Limb (tissue), 2 donors: ENCODE data around the gene DTX1.

Experiments
- DNase-seq, 2 donors: peaks; one replicate each; pipeline ENCODE4 v3.0.0-alpha.2; 2016; ENCODE audit errors: extremely low spot score in 2 of 2

Gene DTX1

DNA sequence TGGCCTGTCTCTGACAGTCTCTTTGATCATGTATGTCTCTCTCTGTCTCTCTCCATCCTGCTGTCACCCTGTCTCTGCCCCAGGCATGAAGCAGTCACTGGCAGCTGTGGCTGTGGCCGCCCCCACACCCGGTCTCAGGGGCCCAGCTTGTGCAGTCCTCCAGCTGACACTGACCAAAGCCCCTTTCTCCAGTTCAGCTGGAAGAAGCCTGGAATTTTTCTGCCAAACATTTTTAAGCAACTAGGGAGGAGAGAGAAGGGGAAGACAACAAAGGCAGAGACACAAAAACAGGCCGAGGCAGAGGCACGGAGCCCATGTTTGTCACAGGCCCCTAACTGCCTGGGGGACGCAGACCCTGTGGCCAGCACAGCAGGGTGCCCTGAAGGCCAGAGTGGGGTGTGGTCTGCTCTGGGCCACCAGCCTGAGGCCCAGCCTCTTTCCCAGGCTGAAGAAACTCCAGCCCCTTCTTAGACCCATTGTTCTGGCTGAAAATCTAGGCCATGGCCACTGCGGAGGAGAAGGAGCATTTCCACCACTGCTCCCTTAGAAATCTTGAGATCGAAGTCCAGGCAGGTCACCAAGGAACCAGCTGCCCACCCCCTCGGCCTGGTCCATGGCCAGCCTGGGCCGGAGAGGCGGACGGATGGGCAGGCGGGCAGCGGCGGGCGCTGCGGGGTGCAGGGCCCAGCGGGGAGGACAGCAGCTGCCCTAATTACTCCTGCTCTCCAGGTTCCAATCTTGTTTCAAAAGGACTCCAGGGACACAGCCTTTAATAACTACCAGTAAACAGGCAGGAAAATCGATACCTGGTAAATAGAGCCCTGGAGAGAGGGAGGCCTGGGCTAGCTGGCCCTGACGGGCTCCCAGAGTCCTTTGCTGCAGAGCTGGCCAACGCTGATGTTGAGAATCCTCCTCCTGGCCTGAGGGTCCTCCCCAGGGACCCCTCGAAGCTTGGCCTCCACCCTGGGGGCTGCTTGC is 14.9 kb downstream of the DTX1 start:
- no peak for DNase-seq

DNA sequence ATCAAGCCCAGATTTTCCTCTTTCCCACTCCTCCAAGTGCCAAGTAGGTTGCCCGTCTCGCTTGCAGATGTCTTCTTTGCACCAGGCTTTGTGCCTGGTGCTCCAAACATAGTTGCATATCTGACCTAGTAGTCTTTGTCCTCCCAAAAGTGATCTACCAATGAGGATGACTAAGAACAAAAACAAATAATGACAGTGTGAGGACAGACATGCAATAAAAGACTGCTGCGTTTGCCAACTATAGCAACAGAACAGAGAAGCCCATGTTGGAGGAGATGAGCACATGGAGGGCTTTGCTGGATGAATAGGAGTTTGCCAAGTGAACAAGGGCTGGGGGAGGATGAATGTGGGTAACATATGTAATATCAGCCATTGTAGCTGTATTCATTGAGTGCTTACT is 15.6 kb downstream of the DTX1 start:
- DNase-seq, result no peak

DNA sequence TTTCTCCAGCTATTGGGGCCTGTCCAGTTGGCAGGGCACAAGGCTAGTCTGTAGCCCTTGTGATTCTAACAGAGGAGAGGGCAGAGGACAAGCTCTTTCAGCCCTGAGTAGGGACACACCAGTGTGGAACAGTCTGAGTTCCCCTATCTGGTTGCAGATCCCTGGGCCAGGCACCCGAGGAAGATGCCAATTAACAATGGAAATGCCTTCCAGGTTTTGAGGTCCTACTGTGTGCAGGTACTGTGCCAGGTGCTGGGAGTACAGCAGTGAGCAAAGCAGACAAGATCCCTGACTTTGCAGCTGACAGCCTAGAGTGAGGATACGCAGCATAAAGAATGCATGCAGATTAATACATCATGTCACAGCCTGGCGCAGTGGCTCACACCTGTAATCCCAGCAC is 17.1 kb downstream of the DTX1 start:
- DNase-seq, result no peak

DNA sequence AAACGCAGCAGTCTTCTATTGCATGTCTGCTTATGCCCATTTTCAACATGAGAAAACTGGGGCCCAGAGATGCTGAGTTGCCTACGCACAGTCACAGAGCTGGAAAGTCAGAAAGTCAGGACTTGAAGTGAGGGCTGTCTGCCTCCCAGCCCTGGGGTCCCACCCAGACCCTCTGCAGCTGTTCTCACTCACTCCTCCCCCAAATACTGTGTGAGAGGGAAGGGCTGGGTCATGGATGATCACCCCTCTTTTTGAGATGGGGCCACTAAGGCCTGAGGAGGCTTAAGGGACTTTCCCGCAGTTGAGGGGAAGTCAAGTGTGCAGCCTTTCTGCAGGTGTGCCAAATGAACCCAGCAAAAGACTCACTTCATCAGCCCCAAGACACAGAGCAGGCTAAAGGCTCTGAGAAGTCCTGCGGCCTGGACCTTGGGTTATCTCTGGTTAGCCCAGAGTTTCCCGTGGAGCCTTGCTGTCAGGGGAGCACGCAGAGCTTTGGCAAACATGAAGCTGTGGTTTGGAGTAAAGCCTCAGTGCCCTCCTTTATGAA is 18.7 kb downstream of the DTX1 start:
- DNase-seq, result no peak

DNA sequence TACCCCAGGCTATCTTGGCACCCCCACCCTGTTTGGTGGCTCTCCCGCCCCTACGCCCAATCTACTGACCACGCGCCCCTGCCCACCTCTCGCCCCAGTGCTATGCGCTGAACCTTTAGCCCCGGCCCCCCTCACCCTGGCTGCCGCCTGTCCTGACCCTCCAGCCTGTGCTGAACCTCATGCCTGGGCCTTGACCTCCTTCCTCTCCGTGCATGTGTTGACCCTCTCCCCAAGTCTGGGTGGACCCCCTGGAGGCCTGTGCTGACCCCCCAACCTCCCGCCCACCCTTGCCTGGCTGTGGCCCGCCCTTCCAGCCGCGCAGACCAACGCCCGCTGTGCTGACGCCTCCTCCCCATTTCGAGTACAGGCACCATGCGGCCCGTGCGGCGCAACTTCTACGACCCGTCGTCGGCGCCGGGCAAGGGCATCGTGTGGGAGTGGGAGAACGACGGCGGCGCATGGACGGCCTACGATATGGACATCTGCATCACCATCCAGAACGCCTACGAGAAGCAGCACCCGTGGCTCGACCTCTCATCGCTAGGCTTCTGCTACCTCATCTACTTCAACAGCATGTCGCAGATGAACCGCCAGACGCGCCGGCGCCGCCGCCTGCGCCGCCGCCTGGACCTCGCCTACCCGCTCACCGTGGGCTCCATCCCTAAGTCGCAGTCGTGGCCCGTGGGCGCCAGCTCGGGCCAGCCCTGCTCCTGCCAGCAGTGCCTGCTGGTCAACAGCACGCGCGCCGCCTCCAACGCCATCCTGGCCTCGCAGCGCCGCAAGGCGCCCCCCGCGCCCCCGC is 20.7 kb downstream of the DTX1 start:
- no peak for DNase-seq

DNA sequence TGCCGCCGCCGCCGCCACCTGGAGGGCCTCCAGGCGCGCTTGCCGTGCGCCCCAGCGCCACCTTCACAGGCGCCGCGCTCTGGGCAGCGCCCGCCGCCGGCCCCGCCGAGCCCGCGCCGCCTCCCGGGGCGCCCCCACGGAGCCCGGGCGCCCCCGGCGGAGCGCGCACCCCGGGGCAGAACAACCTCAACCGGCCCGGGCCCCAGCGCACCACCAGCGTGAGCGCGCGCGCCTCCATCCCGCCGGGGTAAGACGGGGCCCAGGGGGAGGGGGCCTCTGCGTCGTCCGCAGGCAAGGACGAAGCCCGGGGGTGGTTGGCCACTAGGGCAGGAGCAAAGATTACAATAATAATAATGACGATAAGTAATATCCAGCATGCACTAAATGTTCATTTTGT is 21.3 kb downstream of the DTX1 start:
- no peak for DNase-seq

DNA sequence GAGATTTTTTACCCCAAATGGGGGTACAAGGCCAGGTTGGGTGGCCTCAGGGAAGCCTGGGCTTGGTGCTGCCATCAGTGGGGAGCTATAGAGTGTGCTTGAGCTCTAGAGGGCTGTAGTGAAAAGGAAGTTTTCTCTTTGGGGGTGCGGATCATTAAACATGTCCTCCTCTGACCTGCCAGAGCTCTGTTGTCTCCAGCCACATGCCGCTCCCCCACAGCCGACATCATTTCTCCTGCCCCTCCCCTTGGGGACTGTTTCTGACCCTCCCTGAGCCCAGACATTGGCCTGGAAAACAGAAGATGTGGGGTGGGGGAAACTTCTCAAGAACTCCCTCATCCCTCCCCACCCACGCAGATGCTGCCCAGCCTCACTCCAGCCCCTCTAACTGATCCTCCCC is 25.3 kb downstream of the DTX1 start:
- no peak for DNase-seq

DNA sequence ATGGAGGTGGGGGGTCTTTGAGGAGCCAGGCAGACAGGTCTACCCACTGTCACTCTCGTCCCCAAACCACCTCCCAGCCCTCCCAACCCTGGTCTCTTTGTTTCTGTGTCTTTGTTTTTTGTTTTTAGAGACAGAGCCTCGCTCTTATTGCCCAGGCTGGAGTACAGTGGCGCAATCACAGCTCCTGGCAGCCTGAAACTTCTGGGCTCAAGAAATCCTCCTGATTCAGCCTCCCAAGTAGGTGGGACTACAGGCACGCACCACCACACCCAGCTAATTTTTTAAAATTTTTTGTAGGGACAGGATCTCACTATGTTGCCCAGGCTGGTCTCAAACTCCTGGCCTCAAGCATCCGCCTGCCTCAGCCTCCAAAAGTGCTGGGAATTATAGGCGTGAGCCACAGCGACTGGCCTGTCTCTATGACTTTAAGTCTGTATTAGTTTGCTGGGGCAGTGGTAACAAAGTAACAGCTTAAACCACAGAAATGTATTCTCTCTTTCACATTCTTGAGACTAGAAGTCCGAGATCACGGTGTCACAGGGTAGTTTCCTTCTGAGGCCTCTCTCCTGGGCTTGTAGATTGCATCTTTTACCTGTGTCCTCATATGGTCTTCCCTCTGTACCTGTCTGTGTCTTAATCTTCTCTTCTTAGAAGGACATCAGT is 26.1 kb downstream of the DTX1 start:
- DNase-seq, result no peak

DNA sequence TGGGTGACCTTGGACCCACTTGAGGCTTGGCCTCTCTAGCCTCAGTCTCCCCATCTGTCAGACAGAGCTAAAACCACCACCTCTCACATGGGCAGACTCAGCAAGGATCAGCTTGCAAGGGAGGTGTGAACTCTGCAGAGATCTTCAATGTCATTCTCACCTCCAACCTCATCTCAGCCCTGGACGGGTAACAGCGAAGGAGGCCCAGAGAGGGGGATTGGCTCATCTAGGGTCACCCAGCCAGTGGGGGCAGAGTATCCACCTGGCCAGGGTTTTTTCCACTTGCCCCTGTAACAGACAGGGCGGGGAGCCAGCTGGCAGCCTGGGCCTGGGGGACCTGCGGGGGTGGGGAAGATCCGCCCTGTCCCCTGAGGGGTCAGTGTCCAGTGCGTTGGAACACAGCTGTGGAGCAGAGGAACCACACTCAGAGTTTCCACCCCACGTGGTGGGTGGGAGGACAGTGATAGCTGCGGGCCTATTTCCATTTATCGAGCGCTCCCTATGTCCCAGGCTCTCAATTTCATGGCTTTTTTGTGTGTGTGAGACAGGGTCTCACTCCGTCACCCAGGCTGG is 27.4 kb downstream of the DTX1 start:
- DNase-seq, result no peak

DNA sequence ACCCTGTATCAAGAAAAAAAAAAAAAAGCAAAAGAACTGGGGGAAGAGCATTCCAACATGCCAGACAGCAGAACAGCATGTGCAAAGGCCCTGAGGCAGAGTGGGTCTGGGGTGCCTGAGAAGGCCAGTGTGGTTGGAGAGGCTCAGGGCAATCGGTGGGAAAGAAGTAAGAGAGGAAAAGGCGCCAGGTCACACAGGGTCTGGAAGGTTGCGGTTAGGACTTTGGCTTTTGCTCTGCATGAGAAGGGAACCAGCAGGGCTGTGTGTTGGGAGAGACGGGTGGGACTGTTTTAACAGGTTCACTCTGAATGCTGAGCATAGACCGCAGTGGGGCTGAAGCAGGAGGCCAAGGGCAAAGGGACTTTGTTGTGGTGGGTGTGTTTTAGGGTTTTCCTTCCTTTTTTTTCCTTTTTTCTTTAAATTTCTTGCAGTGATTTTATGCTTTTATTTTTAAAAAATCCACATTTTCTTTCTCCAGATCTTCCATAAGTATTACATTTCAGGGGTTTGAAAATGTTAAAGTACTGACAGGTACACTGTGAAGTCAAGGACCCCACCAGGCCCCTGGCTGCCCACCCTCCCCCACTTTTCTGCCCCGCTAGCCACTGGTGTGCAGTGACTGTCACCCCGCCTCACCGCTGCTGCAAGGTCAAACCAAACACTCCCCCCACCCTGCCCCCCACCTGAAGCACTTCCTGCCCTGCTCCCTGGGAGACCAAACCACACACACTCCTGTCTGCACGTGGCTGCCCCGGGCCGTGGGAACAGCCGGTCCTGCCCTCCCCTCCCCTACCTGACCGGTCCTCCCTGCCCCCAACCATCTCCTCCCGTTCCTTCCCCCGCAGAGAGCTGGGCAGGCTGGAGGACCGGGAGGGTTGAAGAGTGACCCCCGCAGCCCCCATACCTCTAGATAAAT is 30.0 kb downstream of the DTX1 start:
- no peak for DNase-seq

DNA sequence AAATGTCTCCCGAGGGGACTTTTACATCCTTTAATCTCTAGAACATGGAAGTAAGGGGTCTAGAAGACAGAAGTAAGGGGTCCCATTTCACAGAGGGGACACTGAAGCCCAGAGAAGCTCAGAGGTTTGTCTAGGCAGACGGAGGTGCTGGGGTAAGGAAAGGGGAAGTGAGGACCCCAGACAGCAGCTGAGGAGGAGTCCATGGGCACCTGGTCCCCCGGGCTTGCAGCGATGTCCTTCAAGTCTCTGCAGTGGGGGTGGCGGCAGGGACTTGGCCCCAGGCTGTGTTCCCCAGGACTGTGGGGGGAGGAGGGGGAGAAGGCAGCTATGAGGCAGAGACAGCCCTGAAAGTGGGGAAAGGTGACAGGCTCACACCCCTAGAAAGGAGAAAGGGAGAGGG is 30.7 kb downstream of the DTX1 start:
- no peak for DNase-seq

DNA sequence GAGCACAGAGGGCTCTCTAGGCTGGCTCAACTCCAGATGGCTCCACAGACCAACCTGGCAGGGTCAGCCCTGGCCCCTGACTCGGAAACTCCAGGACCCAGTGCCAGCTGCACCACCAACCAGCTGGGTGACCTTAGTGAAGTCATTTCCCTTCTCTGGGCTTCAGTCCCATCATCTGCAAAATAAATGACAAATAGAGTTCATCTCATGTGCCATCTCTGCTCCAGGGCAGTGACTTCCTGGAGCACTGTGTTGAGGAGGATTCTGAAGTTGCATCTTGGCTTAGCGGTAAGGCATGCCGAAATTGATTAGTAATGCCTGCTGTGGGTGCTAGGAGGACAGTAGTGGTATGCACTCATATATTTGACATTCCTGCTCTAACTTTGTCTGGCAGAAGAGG is 31.5 kb downstream of the DTX1 start:
- DNase-seq, result no peak

DNA sequence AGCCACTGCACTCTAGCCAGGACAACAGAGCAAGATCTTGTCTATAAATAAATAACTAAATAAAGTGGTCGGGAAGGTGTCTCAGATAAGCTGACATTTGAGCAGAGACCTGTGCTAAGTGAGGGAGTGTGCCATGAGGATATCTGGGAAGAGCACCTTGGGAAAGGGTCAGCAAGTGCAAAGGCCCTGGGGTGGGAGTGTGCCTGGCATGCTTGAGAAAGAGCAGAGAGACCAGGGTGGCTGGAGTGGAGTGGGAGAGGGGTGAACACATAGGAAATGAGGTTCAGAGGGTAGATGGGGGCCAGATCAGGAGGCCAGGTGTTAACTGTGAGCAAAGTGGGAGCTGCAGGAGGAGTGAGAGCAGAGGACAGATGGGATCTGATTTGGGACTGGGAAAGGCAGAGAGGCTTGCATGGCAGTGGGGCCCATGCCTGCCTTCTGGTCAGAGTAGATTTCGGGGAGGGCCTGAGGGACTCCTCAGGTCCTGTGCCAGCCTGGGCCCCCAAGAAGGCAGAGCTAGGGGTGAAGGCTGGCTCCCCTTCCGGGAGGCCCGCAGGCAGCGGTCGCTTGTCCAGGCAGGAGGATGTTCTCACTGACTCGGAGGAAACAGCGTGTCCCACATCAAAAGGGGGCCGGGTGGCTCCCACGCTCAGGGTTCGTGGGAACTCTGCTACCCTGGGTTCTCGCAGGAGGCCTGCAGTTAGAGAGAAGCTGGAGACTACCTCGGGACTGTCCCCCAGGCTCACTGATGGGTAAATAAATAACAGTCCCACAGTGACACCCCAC is 32.6 kb downstream of the DTX1 start:
- DNase-seq, result no peak

DNA sequence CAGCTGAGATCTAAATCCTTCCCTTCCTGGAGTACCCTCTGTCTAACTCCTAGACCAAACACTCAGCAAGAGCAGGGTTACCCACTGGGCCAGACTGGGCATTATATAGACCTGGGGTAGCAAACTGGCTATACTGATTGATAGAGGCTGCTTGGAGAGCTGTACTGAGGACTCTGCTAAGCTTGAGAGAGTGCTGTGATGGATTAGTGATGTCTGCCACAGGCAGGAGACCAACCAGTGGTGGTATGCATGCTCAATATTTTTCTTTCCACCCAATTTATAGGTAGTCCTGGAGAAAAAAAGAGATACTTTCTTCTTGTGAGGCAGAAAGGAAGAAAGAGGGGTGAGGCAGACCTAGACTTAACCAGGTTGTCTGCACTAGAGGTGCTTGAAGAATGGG is 33.3 kb downstream of the DTX1 start:
- no peak for DNase-seq

DNA sequence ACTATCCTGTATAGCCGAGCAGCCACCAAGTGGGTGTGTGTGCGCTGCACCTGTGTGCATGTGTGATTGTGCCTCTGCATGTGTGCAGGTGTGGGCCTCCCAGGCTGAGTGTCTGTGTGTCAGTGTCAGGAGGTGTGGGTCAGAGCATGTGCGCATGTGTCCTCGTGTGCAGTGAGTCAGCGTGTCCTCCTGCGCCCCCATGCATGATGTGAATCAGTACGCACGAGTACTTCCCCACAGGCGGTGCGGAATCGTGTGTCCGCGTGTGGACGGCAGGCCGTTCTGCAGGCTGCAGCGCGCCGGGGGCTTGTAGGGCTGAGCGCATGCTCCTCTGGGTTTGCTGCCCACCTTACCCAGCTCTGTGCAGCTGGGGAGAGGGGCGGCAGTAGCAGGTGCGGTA is 34.2 kb downstream of the DTX1 start:
- no peak for DNase-seq

DNA sequence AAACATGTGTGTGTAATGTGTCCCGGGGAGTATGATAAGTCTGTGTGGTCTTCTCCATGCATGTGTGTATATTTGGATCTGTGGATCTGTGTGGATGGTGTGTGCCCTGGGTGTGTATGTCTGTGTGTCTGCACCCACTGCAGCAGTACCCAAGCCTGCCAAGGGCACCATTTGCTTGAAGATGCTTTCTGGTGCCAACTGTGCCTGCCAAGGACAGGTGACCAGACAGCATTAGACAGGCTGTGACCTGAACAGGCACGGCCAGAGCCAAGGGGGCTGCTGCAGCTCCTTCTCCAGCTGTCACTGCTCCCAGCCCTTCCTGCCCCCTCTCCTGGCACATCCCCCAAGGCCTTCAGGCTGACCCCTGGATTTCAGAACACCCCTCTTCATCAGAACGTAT is 35.0 kb downstream of the DTX1 start:
- DNase-seq, result no peak

DNA sequence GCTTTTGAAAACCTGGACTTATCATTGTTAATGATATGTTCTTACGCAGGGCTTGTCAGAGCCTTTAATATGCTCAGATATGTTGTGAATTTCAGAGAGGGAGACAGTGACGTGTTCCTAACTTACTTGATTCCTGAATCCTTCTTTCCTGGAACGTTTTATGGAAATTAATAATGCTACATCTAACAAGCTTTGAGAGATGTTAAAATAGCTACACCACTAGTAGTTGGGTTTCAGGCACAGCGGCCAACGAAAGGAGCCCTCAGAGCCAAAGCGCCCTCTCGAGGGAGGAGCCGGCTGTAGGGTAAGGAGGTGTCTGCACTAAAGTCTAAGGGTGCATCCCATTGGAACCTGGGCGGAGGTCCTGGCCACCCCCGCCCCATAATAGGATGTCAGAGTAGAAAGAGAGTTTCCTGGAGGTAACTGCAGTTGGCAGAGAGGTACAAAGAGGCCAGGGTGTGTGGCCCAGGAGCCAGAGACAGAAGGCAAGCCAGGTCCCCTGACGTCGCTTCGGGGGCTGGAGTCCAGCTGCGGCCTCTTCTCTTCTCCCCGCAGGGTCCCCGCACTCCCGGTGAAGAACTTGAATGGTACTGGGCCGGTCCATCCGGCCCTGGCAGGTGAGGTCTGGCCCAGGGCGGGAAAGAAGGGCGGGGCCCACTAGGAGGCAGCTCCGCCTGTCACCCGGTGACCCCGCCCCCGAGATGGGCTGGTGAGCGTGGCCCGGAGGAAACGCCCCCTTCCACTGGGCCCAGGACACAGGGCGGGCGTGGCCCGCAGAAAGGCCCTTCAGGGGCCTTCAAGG is 36.3 kb downstream of the DTX1 start:
- DNase-seq, result peak in 1 of 2 donors; percentile 10

DNA sequence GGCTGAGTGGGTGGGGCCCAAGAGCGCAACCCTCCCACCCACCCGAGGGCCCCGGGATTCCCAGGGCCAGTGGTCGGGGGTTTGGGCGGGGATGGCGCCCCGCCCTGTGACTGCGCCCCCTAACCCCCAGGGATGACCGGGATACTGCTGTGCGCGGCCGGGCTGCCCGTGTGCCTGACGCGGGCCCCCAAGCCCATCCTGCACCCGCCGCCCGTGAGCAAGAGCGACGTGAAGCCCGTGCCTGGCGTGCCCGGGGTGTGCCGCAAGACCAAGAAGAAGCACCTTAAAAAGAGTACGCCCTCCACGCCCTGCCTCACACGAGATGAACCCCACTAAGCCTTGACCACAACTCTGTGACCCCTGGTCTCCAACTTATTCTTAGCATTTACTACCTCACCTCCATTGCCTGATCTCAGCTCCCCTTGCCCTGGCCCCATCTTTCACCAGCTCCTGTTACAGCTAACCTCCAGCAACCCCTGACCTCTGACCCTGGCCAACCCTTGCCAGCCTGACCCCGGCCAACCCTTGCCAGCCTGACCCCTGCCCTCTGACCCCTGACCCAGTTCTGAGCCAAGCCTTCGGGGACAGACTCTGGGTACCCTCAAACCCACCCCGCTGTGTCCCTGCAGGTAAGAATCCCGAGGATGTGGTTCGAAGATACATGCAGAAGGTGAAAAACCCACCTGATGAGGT is 37.0 kb downstream of the DTX1 start:
- DNase-seq, result no peak
